Measurements from ENCODE around the gene FER.

- TF ChIP-seq POLR2A (IDR thresholded peaks at IDR 0.05) = no peak
- TF ChIP-seq CTCF (IDR thresholded peaks at IDR 0.05) = no peak
Measured at GRCh38 chr5:108765647-108766046, 17.9 kb downstream of the FER start.
